Measurements from ENCODE around the gene CCDC134.
A peak's percentile ranks its signal among the peaks of the same experiment; 100 is the strongest.

The CCDC134 gene

DNA sequence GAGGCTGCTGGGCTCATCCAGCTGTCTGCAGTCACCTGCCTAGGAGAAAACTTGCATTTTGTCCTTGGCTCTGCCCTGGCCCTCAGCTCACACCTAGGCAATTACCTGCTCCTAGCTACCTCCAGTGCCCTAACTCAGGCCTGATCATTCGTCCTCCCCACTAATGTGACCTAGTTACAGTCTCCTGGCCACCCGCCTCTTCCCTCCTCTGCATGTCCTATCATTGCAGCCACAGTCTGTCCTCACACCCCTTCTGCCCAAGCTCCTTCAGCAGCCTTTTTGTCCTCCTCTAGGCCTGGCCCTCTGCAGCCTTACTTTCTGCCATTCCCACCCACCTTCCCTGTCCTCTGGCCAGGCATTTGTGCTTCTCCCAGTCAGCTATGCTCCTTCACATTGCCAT lies 17.7 kb upstream of the CCDC134 start:
- DNase-seq: no peak

DNA sequence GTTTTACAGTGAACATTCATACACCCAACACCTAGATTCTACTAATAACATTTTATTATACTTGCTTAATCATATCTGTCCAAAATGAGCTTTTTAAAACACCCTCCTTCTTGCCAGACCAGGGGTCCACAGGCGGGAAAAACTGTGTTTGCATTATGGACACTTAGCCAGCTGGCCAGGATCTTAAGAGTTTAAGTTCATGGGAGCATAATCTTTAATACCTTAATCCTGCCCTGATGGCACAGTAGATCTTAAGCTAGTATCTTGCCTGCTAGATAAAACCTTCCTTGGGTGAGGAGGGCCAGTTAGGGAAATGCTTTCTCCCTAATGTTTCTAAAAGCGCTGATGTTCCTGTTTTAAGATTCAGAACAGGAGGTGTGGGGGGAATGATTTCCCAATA lies 13.1 kb upstream of the CCDC134 start:
- no peak for DNase-seq

DNA sequence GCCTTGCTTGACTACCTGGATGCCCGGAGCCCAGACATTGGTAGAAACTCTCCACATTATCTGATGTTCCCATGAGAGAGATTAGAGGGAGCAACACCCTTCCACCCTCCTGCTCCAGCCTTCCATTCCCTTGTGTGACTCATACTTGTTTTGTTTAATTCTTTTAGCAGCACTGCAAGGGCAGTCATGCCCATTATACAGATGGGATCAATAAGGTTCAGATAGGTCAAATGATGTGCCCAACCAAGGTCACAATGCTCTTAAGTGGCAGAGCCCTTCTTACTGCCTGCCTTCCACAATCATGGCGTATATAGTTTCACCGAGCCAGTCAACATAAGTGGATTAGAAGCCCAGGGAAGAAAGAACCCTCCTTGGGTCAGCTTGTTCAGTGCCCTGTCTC lies 6.6 kb upstream of the CCDC134 start:
- DNase-seq: no peak

DNA sequence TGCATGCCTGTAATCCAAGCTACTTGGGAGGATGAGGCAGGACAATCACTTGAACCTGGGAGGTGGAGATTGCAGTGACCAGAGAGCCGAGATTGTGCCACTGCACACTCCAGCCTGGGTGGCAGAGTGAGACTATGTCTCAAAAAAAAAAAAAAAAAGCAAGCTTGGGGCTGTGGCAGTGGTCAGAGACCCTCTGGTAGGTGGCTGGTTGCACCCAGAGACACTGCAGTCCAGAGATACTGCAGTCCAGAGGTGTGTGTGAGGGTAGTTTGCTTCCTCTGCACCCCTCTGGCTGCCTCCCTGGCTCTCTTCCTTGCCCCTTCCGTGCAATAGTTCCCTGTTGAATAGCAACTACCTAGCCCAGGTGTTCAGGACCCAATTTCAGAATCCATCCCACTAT lies 1.7 kb upstream of the CCDC134 start:
- DNase-seq: no peak

DNA sequence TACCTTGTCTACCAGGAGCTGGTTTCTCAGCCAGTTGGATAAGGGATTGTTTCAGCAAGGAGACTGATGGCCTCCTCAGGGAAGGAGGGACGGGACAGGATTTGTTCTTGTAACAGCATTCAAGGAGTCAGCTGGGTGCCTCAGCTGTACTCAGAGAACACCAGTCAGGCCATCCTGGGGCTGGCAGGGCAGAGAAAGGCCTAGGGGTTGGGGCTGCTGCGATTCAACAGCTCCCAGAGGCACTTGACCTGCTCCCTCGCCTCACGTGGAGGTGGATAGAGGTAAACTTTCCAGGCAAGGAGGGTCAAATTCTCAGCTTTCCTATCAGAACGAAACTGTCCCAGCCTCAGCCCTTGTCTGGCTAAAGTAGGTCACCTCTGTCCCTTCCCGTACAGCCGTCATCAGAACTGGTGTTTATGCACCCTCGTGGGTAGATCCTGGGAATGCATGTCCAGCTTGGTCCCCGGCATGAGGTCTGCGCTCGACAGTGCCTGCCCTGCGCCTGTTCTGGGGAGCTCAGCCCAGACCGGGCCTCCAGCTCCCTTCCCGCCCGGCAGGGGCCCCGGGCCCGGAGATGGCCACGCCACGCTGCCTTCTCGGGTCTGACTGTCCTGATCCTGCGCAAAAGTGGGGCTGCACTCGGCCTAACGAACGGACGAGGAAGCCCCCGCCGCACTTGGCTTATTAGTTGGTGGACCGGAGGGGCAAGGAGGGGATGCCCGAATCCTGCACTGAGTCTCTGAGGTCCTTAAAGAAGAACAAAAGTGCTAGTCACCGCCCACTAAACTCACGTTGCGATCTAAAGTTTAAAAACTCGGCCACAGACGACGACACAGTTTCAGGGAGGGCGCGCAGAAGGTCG lies 762 bp upstream of the CCDC134 start:
- DNase-seq: peak in 27 of 58 donors; percentile 9 to 70 (median 42)

DNA sequence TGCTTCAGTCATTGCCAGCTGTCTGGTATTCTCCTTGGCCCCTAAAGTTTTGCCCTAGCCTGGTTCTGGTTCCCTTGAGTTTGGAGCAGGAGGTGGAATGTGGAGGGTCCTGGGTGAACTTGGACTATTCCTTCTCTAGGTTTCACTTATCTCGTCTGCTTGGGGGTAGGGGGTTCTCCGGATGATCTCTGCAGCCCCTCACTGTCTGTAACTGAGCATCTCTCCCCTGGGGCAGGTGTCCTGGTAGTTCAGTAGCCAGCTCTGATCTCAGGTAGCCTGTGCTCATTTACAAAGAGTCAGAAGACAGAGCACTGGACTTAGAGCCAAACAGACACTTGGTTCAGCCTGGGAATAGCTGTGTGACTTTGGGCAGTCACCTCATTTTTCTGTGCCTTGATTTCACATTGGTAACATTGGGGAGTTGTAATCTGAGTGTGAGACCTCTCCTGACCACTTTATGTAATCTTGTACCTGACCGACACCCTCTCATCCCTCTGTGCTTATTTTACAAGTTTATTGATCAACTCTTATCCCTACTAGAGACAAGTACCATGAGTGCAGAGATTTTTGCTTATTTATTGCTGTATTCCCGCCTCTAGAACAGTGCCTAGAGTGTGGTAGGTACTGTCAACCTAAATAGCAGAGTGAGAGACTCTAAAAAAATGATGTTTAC lies 804 bp downstream of the CCDC134 start:
- DNase-seq: no peak

DNA sequence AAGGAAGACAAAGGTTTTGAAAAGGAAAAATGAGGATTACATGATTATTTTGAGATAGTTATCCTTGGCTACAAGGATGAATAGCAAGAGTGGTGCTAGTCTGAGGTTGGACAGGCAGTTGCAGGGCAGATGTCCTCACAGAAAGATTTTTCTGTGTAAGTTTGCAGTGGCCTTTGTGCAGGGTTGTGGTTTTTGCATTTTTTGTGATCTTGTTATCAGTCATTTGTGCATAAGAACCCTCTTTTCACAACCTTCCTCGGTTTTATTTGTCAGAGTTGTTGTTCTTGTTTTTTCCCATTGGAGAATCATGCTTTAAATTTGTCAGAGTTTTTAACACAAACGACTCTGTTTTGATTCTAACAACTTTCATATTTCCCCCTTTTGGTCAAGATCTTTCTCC lies 1.4 kb downstream of the CCDC134 start:
- DNase-seq: no peak

DNA sequence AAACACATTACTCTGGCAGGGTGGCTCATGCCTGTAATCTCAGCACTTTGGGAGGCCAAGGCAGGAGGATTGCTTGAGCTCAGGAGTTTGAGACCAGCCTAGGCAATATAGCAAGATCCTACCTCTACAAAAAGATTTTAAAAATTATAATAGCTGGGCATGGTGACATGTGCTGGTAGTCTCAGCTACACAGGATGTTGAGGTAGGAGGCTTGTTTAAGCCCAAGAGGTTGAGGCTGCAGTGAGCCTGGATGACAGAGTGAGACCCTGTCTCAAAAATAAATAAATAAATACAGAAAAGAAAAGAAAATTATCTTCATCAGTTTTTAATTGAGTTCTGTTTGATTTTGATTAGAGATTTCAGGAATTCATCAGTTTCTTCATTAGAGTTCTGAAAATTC lies 5.2 kb downstream of the CCDC134 start:
- no peak for DNase-seq

DNA sequence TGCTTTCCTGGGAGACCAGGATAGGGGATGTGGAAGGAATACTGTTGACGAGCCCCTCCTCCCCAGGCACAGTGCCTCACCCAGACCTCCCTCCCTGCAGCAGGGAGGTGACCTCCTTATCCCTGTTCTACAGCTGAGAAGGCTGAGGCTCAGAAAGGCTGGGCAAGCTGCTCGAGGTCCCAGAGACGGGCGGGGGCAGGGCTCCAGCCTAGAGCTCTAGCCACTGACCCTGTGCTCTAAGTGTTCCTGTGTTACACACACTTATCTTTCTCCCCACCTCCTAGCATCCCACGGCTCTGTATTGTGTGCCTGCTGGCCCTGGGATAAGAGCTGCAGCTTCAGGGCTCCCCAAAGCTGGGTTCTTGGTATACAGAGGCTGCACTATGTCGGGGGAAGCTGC lies 7.9 kb downstream of the CCDC134 start:
- no peak for DNase-seq

DNA sequence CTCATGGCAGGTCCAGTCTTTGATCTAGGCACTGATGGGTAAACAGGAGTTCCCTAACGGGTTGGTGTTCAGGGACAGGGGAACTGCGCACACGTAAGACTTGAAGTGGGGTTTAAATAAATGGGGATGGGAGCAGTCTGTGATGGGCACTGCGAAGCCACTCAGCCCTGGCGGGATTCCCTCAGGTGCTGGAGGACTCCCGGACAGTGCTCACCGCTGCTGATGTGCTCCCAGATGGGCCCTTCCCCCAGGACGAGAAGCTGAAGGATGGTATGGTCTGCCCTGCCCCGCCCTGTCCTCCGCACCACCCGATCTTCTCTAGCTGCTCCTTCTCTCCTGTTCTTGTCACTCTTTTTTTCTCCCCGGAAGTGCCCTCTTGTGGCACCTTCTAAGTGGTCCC lies 9.5 kb downstream of the CCDC134 start:
- DNase-seq: no peak

DNA sequence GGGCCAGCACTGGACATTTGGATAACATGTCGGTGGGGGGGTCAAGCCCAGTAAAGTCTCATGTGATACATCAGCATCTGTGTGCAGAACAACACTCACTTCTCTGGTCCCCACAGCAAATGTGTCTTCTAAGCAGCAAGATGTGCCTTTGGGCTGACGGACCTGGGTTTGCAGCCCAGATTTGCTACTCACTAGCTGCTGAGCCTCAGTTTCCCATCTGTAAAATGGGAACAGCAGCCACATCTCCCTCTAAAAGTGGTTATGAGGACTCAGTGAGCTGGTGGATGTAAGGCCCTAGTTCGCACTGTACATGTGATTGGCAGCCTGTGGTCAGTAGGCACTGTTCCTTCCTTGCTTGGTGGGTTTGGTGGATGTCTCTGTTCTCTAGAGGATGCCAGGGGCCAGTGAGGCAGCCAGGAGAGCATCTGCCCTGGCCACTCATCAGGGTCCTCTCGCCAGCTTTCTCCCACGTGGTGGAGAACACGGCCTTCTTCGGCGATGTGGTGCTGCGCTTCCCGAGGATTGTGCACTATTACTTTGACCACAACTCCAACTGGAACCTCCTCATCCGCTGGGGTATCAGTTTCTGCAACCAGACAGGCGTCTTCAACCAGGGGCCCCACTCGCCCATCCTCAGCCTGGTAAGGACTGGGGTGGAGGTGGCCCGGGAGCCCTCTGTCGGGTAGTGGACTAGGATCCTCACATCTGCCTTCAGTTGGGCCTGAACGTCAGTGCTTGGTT lies 12.5 kb downstream of the CCDC134 start:
- no peak for DNase-seq

DNA sequence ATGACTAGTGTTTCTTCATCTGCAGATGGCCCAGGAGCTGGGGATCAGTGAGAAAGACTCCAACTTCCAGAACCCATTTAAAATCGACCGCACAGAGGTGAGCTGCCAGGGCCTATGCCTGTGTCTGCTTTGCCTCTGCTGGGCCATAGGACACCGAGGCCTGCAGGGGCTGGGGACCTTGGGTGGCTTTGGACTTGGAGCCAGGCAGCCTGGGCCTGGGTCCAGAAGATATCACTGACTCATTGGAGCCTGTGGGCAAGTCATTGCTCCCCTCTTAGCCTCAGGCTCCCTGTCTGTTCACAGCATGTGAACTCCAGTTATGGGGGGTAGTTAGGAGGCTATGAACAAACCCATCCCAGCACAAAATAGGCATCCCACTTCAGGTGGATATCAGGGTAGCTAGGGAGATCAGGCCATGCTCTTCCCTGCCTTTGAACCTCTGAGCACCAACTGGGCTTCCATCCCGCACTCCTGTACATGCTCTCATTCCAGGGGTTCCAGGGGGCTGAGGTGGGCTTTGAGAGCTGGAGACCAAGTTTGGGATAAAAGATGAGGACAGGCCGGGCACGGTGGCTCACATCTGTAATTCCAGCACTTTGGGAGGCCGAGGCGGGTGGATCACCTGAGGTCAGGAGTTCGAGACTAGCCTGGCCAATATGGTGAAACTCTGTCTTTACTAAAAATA lies 13.4 kb downstream of the CCDC134 start:
- no peak for DNase-seq

DNA sequence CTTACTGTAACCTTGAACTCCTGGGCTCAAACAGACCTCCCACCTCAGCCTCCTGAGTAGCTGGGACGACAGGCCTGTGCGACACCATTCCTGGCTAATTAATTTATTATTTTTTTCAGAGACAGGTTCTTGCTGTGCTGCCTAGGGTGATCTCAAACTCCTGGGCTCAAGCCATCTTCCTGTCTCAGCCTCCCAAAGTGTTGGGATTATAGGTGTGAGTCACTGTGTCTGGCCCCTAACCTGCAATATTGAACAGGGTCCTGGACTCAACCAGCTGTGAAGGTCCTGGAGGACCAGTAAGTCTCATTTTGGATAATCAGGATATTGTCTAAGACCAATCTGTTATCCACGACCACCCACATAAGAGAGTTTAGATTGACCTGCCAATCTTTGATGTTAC lies 15.2 kb downstream of the CCDC134 start:
- DNase-seq: no peak

DNA sequence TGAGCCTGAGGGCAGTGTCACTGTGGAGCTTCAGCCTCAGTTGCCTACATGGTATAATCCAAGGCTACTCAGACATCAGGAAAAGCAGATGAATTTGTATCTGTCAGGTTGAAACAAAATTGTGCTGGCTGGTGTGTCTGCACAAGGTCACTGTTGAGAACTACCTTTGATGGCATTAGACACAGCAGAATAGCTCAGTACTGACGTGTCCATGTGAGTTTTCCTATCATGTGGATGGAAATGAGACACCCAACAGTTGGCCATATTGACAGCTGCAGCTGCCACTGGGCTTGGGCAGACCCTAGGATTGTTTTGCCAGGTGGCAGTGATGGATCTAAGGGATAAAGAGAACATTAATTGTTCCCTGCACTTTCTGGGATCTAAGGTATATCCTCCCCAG lies 15.8 kb downstream of the CCDC134 start:
- no peak for DNase-seq

DNA sequence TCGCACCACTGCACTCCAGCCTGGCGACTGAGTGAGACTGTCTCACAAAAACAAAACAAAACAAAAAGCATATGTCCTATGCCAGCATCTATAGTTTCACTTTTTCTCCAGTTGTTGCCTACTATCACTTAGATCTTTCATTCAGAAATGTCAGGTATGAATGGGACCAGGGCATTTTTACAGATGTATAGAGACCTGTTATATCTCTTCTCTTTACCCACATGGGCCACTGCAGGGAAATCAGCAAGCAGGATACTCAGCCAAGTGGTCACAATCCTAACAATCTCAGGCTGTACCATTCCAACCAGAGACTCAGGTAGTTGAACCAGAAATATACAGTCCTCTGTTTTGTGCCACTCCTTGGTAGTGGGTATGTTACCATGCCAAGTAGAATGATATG lies 16.4 kb downstream of the CCDC134 start:
- no peak for DNase-seq

DNA sequence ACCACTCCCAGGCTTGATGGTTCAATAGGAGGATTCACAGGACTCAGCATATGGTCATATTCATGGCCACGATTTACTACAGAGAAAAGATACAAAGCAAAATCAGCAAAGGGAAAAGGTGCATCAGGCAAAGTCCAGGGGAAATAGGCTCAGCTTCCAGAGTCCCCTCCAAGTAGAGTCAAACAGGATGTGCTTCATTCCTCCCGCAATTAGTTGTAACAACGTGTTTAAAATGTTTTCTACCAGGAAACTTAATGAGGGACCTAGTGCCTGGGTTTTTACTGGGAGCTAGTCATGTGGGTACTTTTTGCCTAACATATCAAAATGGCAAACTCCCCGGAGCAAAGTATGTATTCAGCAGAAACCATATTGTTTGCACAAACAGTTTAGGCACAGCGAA lies 17.5 kb downstream of the CCDC134 start:
- no peak for DNase-seq

DNA sequence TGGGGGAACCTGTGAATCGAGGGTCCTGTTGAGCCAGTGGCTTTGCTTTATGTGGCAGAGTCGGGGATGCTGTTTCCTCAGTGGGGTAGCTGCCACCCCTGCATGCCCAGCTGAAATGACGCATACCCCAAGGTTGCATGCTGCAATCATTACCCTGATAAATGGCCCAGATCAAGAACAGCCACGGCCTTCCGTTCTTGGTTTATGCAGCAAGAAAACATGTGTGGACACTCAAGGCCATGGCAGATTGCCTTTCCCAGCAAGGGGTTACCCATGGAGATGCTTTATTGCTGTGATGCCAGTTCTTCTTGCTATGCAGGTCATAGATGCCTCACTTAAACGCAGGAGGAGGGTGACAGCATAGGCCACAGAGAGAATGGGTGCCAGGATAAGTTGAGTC lies 18.1 kb downstream of the CCDC134 start:
- DNase-seq: no peak

DNA sequence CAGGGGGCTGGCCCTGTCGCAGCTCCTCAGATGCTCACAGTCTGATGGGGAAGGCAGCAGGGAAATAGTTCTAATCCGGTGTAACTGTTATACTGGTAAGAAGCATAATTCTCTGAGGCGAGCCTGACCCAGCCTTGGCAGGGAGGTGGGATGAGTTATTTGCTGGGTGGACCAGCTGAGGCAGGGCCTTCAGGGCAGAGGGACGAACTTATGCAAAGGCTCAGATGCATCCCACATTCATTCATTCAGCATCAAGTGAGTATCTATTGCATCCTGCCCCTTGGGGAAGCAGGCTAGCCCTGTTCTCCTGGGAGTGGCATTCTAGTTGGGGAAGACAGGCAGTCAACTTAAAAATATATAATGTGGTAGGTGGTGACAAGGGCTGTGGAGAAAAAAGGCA lies 18.8 kb downstream of the CCDC134 start:
- no peak for DNase-seq

DNA sequence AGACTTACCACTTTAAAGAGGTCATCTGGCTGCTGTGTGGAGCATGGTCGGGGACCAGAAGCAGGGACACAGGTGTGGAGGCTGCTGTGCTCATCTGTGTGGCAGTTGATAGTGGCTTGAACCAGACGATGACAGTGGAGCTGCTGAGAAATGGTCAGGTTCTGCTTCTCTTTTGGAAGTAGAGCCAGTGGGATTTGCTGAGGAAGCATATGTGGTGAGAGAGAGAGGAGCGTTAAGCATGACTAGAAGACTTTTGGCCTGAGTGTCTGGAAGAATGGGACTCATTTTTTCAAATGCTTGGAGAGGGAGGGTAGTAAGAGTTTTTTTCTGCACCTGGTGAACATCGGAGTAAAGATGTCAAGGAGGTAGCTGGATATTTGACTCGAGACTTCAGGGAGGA lies 20.0 kb downstream of the CCDC134 start:
- no peak for DNase-seq

DNA sequence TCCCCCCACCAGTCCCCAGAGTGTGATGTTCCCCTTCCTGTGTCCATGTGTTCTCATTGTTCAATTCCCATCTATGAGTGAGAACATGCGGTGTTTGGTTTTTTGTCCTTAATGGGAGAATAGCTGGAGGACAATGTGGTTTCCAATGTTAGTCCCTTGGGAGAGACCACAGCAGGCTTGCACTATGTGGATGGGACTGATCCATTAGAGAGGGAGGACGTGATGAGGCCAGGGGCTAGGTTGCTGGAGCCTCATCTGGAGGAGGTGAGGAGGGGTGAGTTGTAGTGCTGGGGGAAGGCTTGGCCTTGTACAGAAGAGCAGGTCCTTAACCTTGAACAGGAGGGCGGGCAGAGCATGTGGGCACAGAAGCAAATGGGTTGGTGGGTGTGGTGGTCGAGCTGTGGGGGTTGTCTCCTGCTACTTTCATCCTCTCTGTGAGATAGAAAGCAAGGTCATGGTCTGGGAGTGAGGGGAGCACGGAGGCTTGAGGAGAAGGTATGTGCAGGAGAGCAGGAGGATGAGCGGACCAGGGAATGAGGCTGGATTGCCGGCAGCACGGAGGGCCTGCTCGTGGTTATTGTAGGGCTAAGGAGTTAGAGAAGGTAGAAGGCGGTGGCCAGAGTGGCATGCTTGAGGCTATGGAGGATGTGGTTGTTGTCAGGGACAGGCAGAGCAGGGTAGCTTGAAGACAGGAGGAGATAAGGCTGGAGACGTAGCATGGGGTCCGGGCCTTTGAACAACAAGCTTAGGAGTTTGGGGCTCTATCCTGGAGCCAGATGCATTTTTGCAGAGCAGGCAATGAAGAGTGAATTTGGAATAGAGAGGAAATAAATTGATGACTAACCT lies 21.2 kb downstream of the CCDC134 start:
- no peak for DNase-seq

Measured in anterior cingulate cortex (tissue), 58 donors.